GM18868 (cell line): ENCODE measurements around the gene NBPF1.
"Not testable (repeated sequence)": the region's sequence is repeated elsewhere in the genome, so short reads cannot be mapped to it uniquely, and the experiment has no call there.

Experiments
- ATAC-seq: cut with Tn5 transposase; IDR thresholded peaks from one replicate; pipeline ENCODE4 v1.9.1; 2021; ENCODE audit warnings: mild to moderate bottlenecking, moderate library complexity; ENCODE audit not compliant: unreplicated experiment

Gene NBPF1

GRCh38 chr1:16623812-16624719 lies 10.7 kb upstream of the NBPF1 start:
- ATAC-seq: not testable (repeated sequence)

GRCh38 chr1:16623337-16623736 lies 10.0 kb upstream of the NBPF1 start:
- ATAC-seq: not testable (repeated sequence)

- ATAC-seq: not testable (repeated sequence)
These were observed 8.4 kb upstream of the NBPF1 start for GRCh38 chr1:16621681-16622315.

- no peak for ATAC-seq
These were observed 7.9 kb upstream of the NBPF1 start for GRCh38 chr1:16621300-16621658.

- not testable (repeated sequence) for ATAC-seq
These were observed 6.6 kb upstream of the NBPF1 start for GRCh38 chr1:16619803-16620501.

- no peak for ATAC-seq
These were observed 5.4 kb upstream of the NBPF1 start for GRCh38 chr1:16618719-16619118.

GRCh38 chr1:16617778-16618580 lies 4.6 kb upstream of the NBPF1 start:
- no peak for ATAC-seq

GRCh38 chr1:16617114-16617631 lies 3.8 kb upstream of the NBPF1 start:
- ATAC-seq: no peak

- ATAC-seq: no peak
These were observed 2.2 kb upstream of the NBPF1 start for GRCh38 chr1:16615253-16616252.

GRCh38 chr1:16614361-16615252 lies 1.2 kb upstream of the NBPF1 start:
- no peak for ATAC-seq

- no peak for ATAC-seq
These were observed 812 bp downstream of the NBPF1 start for GRCh38 chr1:16612332-16613172.

- not testable (repeated sequence) for ATAC-seq
These were observed 1.4 kb downstream of the NBPF1 start for GRCh38 chr1:16611981-16612331.

- ATAC-seq: not testable (repeated sequence)
These were observed 2.2 kb downstream of the NBPF1 start for GRCh38 chr1:16611164-16611563.

GRCh38 chr1:16610553-16610952 lies 2.8 kb downstream of the NBPF1 start:
- ATAC-seq: not testable (repeated sequence)

GRCh38 chr1:16609761-16610160 lies 3.6 kb downstream of the NBPF1 start:
- ATAC-seq: not testable (repeated sequence)

- ATAC-seq: no peak
These were observed 4.4 kb downstream of the NBPF1 start for GRCh38 chr1:16608838-16609560.
